HG03439 (cell line): Measurements from ENCODE around the gene IFNK.
"Not testable (repeated sequence)": the region's sequence is repeated elsewhere in the genome, so short reads cannot be mapped to it uniquely, and the experiment has no call there.

Experiments used
- ATAC-seq: cut with Tn5 transposase; IDR thresholded peaks from one replicate; pipeline ENCODE4 v1.9.1; 2021; ENCODE audit warnings: mild to moderate bottlenecking, moderate library complexity; ENCODE audit not compliant: unreplicated experiment

IFNK gene, protein sequence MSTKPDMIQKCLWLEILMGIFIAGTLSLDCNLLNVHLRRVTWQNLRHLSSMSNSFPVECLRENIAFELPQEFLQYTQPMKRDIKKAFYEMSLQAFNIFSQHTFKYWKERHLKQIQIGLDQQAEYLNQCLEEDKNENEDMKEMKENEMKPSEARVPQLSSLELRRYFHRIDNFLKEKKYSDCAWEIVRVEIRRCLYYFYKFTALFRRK

DNA sequence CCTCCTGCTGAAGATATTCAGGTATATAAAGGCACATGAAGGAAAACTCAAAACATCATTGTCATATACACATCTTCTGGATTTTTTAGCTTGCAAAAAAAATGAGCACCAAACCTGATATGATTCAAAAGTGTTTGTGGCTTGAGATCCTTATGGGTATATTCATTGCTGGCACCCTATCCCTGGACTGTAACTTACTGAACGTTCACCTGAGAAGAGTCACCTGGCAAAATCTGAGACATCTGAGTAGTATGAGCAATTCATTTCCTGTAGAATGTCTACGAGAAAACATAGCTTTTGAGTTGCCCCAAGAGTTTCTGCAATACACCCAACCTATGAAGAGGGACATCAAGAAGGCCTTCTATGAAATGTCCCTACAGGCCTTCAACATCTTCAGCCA lies at the start of gene IFNK:
Gene IFNK, plus strand, starts transcription at position 55 of the 400 bp plus-strand sequence. Its CDS starts 47 bp downstream, at position 102.
- no peak for ATAC-seq

DNA sequence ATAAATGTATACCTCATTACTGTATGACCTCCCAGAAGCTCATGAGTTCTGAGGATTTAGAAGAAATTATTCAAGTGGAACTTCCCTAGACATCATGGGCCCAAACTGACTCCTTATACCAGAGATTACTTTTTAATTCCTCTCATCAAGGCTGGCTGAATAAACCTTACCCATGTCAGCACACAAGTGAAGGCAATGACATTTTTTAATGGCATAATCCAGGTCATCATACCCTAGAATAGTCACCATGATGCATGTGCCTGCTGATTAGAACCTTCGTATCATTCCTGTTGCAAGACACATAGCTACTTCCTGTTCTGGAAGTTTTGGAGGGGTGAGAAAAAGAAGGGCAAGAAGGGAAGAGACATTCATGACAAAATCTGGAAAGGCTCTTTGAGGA lies 49.8 kb upstream of the IFNK start:
- no peak for ATAC-seq

DNA sequence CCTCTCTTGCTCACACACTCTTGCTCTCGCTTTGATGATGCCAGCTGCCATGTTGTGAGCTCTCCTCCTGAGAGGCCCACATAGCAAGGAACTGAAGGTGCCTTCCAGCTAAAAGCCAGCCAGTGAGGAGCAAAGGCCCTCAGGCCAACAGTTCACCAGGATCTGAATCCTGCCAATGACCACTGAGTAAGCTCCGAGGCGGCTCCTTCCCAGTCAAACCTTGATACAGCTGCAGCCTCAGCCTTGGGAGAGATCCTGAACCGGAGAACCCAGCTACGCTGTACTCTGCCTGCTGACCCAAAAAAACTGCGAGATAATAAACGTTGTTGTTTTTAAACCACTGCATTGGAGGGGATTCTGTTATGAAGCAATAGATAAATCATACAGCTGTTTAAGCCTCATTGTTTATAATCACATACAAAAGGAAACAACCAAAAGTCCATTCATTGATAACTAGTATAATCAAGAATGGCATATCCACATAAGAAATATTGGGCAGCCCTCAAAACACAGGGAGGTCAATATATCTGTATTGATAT lies 49.0 kb upstream of the IFNK start:
- ATAC-seq: no peak

DNA sequence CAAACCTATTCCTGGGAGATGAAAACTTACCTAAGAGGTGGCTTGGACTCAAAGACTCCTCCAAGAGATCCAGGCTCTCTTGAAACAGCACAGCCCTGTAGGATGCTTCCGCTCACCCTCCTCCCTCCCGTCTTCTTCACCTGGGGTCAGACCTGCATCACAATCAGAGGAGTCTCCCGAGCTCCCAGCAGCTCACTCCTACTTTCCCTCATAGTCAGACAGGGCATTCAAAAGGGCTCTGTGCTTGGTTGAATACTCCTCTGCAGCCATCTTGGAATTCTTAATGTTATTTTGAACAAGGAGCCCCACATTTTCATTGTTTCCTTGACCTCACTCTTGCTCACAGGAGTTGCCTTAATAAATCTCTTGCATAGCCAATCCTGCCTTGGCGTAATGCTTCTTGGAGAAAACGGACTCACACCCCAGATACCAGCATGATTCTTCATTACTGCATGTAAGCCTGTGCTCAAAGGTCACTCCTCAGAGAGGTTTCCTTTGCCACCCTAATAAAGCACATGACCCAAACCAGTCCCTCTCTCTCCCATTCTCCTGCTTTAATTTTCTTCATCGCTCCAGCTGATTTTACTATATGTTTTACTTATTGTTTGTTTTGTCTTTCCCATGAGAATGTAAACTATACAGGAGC lies 47.1 kb upstream of the IFNK start:
- ATAC-seq: no peak

DNA sequence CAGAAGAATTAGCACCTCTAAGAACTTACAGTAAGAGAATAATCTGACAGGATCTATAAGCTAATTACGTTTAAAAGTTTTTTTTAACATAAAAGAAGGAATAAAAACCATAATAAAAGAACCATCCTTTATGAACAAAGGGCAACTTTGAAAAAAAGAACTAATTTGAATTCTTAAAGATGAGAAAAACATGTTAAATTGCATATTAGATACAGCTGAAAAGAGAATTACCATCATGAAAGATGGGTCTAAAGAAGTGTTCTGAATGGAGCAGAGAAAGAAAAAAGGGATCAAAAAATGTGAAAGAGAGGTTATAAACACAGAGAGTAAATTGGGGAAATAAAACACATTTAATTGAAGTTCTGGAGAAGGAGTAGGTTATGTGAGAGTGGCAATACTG lies 45.8 kb upstream of the IFNK start:
- no peak for ATAC-seq

DNA sequence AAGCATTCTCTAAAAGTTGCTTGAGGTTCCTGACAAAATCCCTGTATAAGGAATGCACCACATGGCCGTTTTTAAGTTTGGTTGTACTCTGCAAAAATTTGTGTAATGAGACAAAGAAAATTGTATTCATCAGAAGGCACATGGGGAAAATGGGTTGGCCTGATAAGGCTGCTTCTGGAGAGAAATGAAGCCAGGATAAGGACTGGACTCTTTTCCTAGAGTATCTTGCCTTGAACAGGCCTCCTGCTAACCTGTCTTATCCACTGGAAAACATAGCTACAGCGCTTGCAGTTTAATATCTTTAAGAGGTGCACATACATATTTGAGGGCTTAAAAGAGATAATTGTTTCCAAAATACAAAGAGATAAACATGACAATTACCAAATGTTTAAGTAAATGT lies 41.4 kb upstream of the IFNK start:
- ATAC-seq: no peak

DNA sequence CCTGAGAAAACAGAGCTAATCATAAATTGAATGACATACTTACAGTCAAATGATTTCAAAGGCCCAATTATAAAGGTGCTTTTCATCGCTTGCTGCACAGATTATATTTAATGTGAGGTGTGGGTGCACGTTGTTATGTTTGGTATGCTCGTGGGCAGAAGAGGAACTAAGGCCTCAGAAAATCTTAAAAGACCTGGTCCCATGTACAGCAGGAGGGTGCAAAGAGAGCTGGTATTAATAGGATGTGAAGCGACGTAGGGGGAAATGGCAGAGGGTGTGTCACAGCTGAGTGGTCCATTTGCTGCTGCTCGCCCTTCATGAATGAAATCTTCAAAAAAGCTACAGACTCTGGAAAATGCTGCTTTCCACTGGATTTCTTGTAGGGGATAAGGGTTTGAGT lies 40.5 kb upstream of the IFNK start:
- ATAC-seq: no peak

DNA sequence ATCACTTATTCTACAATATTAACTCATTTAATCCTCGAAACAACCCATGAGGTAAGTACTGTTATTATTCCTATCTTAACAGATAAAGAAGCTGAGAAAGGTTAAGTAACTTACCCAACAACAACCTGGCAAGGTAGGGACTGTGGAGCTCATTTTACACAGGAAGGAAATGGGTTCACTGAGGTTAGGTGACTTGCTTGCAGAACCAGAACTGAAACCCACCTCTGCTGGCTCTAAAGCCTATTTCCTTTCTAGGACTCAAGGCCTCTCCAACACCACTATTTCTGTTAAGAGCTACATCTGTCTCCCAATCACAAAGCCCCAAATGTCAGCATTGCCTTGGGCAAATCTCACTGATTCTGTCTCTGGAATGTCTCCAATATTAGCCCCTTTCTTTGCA lies 38.9 kb upstream of the IFNK start:
- ATAC-seq: peak; percentile 83

DNA sequence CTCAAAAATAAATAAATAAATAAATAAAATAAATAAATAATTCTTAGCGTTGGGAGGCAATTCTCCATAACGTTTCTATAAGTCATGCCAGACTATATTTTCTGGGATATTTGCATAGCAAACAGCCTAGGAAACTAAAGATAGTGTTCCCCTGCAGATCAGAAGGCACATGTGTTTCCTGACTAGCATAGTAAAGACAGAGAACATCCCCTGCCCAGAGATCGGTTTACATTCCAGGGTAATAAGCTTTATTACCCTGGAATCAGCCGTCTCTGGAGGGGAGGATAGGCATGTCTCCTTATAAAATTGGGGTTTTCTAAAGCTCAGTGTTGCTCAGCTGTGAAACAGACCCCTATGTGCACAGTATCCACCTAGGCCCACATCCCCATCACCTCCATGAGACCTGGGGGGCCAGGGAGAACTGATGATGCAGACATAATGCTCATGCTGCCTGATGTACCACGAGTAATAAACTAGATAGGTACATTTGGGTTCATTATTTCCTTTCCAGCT lies 36.9 kb upstream of the IFNK start:
- ATAC-seq: no peak

DNA sequence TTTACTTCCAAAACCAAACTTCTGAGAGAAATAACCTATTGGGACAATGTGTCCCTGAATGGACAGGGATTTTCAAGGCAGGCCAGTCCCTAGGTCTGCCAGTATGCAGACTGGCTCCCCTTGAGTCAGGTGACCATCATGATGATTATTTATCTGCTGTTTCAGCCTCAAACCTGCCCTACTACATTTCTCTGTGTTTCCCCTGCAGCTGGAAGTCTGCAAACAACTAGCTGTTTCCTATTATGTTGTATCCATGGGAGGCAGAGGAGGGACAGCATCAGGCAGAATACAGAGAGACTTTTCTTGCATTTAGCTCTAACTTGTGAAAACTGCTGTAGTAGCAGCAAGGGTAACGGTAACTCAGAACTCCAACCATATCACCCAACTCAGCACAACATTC lies 36.2 kb upstream of the IFNK start:
- ATAC-seq: no peak

DNA sequence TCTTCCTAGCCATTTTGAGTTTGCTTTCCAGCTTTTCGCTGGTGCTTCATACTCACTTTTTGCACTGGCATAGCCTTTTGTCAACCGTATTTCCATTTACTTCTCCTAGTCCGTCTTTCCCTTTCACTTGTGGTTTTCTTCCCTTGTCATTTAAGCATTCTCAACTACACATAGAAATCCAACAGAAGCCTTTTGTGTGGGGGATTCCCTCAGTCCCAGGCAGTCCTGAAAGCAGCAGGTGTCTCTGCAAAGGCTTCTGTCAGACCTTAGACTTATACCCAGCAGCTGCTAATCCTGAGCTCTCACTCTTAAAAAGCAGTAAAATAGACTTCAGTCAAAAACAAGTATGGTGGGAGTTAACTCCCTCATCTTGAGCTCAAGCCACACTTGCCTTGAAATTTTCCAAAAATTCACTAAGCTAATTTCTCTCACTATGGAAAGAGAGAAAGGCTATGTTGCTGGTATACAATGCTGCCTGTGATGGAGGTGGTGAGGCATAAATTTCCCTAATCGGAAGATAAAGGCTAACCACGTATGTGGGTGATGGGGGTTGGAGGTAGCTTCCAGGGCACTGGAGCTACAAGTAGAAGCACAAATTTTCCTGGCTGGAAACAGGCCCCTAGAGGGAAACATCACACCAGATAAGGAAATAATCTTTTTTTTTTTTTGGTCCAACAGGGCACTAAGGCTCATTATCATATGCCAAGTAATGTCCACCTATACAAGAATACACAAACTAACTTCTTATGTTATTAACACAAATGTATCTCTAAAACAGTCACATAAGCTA lies 34.8 kb upstream of the IFNK start:
- peak; percentile 67 for ATAC-seq

DNA sequence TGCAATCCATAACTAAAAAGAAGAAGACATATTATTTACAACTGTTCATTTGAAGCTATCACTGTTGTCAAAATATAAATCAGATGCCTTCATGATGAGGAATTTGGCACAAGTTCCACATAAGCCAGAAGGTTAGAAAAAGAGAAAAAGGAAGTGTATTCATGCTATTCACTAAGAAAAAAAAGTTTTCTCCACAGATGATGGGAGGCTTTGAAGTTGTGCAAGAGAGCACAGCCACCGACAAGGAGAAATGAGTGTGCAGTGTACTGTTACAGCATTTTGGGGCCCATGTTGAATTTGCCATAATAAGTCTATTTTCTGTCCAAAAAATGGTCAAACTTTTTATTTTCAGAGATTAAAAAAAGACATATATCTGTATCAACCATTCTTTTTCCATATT lies 32.9 kb upstream of the IFNK start:
- ATAC-seq: no peak

DNA sequence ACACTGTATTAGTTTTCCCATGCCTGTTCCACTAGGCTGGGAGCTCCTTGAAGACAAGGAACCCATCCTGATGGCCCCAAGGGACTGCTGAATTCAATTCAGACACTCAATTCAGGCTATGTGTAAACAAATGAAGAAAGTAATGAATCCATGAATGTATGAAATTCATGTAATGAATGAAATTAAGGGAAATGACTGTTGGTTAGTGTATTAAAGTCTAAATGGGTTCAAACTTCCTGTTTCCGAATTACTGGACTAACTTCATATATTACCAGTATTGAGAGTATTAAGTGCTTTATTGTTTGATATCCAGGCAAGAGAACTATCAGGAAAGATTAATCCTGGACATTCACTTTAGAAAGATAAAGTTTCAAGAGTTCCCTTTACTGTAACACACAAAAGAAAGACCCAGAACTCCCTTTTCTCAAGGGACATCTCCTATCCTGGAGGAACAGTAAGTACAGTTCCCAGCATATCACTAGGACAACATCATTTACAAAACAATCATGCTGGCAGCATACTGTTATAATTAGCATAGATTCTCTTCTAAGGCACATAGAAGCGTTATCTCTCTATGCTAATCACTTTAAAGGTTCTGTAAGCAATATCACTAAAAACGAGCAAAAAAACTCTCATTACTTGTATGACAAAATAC lies 28.5 kb upstream of the IFNK start:
- ATAC-seq: no peak

DNA sequence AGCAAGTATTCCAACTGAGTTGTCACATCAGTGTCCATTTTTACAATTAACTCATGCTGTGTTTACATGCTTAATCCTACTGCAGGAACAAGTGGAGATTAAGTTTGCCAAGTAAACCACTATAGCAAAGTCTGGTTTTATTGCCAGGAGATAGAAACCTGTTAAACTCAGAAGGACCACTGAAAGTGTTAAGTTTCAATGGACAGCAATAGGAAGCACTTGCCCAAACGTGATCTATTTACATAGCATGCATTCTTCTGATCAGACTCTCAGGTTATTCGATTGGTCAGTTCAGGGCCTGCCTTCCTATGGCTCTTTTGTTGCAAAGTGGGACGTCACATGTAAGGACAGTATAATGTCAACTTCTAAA lies 28.0 kb upstream of the IFNK start:
- no peak for ATAC-seq

DNA sequence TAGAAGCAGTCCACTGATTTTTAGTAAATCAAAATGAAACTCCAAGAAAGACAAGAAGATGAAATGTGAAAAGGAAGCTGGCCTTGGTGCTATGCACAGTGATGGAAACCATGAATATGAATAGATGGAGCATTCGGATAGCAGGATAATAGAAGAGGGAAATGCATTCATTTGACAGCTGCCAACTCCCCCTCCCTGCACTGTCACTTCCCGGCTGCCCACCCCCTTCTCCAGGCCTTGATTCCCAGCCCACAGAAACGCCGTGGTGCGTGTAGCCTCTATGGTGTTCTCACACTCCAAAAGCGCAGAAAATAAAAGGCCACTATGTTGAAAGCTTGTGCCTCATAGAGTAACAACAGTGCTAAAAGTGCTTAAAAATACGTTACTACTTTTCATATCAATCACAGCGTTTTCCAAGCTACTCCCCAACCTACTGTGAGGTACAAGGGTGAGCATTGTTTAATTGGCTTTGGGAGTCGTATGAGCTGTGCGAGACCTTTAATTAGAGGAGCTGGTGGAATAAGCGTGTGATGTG lies 26.1 kb upstream of the IFNK start:
- ATAC-seq: no peak

DNA sequence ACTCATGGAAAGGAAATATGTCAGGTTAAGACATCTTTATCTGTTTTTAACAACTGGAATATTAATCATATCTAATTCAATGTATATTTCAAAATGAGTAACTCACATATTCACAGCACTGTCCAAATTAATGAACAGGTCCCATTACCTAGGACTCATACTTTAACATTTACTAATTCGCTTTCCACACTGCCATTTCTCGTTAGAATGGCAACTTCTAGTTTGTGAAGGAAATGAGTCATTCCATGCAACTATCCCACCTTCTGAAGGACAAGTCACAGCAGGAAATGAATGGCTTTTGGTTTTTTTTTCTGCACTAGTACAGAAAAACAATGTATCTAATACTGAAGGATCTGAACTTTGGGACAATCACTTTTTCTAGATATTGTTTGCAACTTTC lies 24.6 kb upstream of the IFNK start:
- no peak for ATAC-seq

DNA sequence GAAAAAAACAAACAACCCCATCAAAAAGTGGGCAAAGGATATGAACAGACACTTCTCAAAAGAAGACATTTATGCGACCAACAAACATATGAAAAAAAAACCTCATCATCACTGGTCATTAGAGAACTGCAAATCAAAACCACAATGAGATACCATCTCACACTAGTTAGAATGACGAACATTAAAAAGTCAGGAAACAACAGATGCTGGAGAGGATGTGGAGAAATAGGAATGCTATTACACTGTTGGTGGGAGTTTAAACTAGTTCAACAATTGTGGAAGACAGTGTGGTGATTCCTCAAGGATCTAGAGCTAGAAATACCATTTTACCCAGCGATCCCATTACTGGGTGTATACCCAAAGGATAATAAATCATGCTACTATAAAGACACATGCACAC lies 23.2 kb upstream of the IFNK start:
- ATAC-seq: not testable (repeated sequence)

DNA sequence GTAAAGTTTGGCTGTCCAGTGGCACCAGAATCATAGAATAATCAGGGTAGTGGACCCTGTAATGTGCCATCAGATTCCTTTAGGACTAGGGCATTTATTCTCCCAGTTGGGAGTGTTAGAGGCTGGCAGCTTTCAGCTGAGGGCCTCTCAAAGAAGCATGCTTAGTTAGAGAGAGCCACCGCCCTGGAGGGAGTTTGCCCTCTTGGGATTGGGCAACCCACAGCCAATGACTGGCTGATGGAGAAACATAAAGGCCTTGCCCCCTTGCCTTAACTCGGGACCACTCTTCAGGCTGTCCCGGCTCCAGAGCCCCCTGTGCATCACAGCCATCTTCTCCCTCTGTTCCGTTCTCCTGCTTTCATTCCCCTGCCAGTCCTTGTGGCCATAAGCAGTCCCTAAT lies 20.5 kb upstream of the IFNK start:
- no peak for ATAC-seq

DNA sequence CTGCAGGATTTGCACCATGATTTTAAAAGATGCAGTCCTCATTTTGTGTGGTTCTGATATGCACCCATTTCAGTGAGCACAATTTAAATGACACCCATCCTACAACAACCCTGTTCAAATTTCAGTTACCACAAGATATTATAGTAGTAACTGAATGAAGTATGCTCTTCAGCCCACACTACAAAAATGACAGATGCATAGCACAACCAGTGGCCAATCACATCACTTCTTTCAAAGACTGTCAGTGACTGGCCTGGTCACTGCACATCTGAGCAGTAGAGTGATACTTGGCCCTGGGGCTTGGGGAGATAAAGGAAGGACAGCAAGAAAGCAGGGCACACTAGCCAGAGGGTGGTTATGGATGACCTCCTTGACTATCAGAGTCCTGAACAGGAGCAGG lies 19.8 kb upstream of the IFNK start:
- no peak for ATAC-seq

DNA sequence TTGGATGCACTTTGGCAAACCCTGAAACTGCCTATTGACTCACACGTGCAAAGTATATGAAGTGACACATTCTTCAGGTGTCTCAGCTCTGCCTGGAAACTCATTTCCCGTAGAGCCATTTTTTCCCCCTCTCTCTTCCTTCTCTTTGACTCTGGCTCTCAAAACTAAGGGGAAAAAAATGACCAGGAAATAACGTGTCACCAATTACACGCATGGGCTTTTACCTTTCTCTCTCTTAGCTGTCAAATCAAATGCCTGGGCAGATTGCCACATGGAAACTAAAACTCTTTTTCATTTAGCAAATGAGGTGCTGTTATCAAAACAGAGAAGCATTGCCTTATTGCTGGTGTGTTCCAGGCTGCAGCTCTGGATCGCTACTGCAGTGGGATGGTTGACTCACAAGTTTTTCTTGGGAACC lies 18.3 kb upstream of the IFNK start:
- no peak for ATAC-seq

DNA sequence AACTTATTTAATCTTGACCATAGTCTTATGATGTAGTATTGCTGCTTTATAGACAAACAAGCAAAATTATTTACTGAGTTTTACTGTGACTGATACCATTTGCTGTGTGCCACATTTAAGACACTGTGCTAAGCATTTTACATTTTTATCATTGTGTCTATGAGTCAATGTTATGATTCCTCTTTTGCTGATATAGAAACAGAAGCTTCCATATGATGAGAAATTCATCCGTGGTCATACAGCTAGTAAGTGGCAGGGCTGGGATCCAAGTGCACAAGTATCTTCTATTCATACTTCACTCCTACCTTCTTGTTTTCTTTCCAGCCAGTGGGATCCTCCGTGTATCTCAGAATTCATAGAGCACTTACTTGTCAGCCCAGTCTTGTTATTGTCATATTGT lies 17.1 kb upstream of the IFNK start:
- no peak for ATAC-seq
